SU-DHL-6 (cell line): ENCODE measurements around the gene RPH3AL.

Experiments used
- CTCF ChIP-seq: fragments of 200-600 bp; sonication (generic); IDR thresholded peaks from one replicate; pipeline ENCODE4 v1.5.1; 2017; ENCODE audit warnings: antibody characterized with exemption, mild to moderate bottlenecking, low read length, moderate library complexity; ENCODE audit not compliant: insufficient read depth, poor library complexity, severe bottlenecking
- EZH2phosphoT487 ChIP-seq: fragments of 200-600 bp; sonication (generic), shearing (Covaris generic); conservative IDR thresholded peaks from 2 replicates; pipeline ENCODE4 v1.6.1; 2018; ENCODE audit warnings: mild to moderate bottlenecking, antibody characterized with exemption, low read length, moderate library complexity, mixed read lengths

GRCh38 chr17:265718-266117 is 86.9 kb downstream of the RPH3AL start:
- TF ChIP-seq CTCF: no peak
- TF ChIP-seq EZH2phosphoT487: no peak
